Measurements from ENCODE around the gene LETM1.

GRCh38 chr4:1764670-1765069, 91.3 kb downstream of the LETM1 start:
- TF ChIP-seq EZH2phosphoT487 (IDR thresholded peaks at IDR 0.05; ENCODE audit: insufficient read depth, low read depth) (no peak), EZH2 (IDR thresholded peaks at IDR 0.05; ENCODE audit: insufficient read depth, poor library complexity, severe bottlenecking) (no peak)
